Measurements from ENCODE around the gene OR5A1. TPM values are rescaled to one million over a fixed set of nuclear protein-coding genes. Genes with fewer than 3 reads are reported as not detected.
"Not testable (repeated sequence)": the region's sequence is repeated elsewhere in the genome, so short reads cannot be mapped to it uniquely, and the experiment has no call there.

The OR5A1 gene
- not detected in 2 replicates for polyA plus RNA-seq (2014; cell fraction: cytosol; rRNA removed)
- not detected in 2 replicates for polyA plus RNA-seq (2014; cell fraction: nucleus; rRNA removed)

DNA sequence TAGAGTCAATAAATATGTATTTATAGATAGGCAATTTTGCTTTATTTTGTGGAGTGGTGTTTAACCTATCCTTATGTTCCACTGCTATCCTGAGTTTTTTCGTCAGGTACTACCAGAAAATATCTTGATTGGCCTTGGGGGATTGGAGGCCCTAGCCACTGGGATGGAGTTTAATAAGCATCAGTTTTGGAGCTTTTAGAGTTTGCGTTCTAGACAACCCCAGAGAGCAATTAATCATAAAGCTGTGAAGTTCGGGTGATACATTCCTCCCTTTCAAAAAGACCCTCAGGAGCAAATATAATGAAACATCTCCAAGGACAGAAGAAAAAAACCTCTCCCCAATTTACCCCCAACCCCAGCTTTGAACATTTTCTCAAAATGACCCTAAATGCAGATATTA, at the start of gene OR5A1:
Gene OR5A1, plus strand, starts transcription at position 301 of the 400 bp plus-strand sequence. CDS start 6,700 bp downstream, outside the sequence.
- DNase-seq (ENCODE audit: low spot score) = no peak

- no peak for DNase-seq (ENCODE audit: low spot score)
Measured at GRCh38 chr11:59394186-59394585, 42.1 kb upstream of the OR5A1 start.

DNA sequence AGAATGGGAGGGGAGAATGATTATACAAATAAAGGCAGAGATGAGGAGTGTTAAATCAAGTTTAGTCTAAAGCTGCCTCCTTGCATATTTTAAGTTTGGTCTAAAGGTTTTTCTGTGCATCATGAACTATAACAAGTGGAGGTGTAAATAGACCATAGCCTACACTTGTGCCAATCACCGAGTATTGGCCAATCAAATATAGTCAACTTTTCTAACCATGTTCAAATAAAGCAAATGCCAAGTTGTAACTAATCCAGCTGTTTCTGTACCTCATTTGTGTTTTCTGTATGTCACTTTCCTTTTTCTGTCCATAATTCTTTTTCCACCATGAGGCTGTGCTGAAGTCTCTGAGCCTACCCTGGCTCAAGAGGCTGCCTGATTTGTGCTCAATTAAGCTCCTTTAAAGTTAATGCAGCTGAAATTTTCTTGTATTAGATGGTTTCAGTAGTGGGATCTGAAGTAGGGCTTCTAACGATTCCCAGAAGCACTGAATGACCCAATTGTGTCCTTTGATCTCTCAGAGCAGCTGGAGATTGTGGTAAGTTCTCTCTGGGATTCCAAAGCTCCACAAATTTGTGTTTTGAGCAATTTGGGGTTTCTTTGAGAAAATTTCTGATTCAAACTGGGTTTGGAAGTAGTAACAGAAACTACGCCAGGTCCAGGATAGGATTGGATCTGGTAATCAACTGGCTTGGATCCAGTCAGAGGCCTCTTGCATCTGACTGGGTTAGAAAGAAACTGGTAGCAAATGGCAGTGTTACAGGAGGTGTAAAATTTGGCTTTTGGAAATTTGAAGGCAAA, 35.6 kb upstream of the OR5A1 start:
- no peak for DNase-seq (ENCODE audit: low spot score)

- no peak for DNase-seq (ENCODE audit: low spot score)
Measured at GRCh38 chr11:59401262-59401552, 35.1 kb upstream of the OR5A1 start.

- no peak for DNase-seq (ENCODE audit: low spot score)
Measured at GRCh38 chr11:59403546-59403945, 32.7 kb upstream of the OR5A1 start.

GRCh38 chr11:59413646-59414045, 22.6 kb upstream of the OR5A1 start:
- DNase-seq (ENCODE audit: low spot score) = no peak

GRCh38 chr11:59415111-59415510, 21.2 kb upstream of the OR5A1 start:
- no peak for DNase-seq (ENCODE audit: low spot score)

- no peak for DNase-seq (ENCODE audit: low spot score)
Measured at GRCh38 chr11:59416613-59417012, 19.7 kb upstream of the OR5A1 start.

GRCh38 chr11:59417023-59417422, 19.2 kb upstream of the OR5A1 start:
- no peak for DNase-seq (ENCODE audit: low spot score)

- no peak for DNase-seq (ENCODE audit: low spot score)
Measured at GRCh38 chr11:59418156-59418555, 18.1 kb upstream of the OR5A1 start.

GRCh38 chr11:59423835-59424234, 12.4 kb upstream of the OR5A1 start:
- no peak for DNase-seq (ENCODE audit: low spot score)

GRCh38 chr11:59425131-59425530, 11.1 kb upstream of the OR5A1 start:
- no peak for DNase-seq (ENCODE audit: low spot score)

- DNase-seq (ENCODE audit: low spot score) = no peak
Measured at GRCh38 chr11:59426361-59427067, 9.8 kb upstream of the OR5A1 start, which contains the start of gene OR5A2. OR5A2 (minus strand) TSS chr11:59426413; CDS start chr11:59422953, 3,460 bp downstream.

- no peak for DNase-seq (ENCODE audit: low spot score)
Measured at GRCh38 chr11:59427068-59427382, 9.2 kb upstream of the OR5A1 start.

DNA sequence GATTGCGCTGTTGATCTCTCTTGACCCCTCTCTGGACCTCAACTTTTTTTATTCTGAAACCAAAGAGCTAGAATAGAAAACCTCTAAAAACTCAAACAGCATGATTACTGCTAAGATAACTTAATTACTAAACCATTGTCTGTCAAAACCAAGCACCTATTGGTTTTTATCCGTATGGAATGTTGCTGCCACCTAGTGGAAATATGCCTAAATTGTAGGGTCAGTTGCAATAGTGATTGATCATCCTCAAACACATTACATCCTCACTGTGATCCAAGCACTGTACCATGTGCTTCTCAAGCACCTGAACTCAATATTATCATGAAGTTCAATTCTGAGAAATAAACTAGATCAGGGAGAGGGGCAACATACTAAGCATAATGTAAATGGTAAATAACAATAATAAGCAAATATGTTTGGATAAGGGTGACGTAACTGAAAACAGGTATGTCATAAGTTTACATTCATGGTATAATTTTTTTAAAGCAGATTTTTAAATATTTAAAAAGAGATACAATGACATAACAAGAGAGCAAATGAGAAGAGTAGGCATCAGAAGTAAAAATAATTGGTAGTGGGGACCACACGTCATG, 6.2 kb upstream of the OR5A1 start:
- DNase-seq (ENCODE audit: low spot score) = peak; percentile 34

GRCh38 chr11:59437770-59438169, 1.5 kb downstream of the OR5A1 start:
- no peak for DNase-seq (ENCODE audit: low spot score)

- DNase-seq (ENCODE audit: low spot score) = not testable (repeated sequence)
Measured at GRCh38 chr11:59445624-59446023, 9.4 kb downstream of the OR5A1 start.

DNA sequence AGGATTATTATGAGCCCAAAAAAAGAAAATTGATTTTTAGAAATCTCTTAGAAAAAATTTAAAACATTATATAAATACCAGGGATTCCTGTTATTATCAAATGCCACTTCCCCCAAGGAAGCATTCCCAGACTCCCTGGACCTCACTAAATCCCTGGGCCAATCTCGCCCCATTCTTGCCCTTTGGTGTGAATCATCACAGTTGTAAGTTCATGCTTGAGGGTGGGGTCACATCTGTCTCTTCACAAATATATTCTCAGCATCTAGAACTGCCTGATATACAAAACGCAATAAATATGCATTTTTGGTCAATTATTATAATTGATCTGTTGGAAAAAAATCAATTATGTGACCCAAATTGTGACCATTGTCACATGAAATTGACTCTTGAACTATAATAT, 12.2 kb downstream of the OR5A1 start:
- DNase-seq (ENCODE audit: low spot score) = no peak

GRCh38 chr11:59456661-59457060, 20.4 kb downstream of the OR5A1 start, which contains the start of gene OR4D6:
OR4D6 (plus strand) TSS chr11:59456961; CDS start chr11:59456961, 0 bp downstream.
- DNase-seq (ENCODE audit: low spot score) = no peak

DNA sequence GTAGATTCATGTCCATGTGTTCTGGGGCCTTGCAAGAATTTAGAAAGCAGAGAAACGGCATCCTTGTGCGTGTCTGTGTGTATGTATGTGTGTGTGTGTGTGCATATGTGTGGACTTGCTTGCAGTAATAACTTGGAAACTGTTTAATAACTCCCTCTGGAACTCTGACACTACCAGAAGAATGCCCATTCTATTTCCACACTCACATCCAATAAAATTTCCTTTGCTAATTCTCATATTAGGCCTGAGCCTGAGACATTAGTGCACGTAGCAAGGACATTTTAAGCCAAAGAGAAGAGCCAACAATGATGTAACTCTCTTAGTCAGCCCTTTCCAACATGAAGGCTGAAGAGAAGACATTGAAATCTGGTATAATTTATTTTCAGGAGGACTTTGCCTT, 23.6 kb downstream of the OR5A1 start:
- DNase-seq (ENCODE audit: low spot score) = no peak

DNA sequence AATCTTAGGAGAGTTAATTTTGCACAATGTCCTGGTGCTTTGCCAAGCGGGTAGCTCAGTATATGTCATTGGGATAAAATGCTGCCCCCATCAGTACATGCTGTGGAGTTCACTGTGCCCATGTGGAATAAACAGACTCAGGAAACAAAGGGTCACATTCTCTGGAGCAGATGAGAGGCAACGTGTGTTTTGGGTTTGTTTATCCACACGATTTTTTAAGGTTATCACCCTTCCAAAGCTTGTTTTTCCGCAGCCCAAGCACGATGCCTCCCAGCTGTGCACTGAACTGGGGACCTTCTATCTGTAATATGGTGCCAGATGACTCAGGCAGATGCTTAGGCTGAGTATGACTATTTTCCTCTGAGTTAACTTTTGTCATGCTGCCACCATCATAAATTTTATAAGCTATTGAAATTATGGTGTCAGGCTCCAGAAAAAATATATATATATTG, 26.9 kb downstream of the OR5A1 start:
- DNase-seq (ENCODE audit: low spot score) = no peak

DNA sequence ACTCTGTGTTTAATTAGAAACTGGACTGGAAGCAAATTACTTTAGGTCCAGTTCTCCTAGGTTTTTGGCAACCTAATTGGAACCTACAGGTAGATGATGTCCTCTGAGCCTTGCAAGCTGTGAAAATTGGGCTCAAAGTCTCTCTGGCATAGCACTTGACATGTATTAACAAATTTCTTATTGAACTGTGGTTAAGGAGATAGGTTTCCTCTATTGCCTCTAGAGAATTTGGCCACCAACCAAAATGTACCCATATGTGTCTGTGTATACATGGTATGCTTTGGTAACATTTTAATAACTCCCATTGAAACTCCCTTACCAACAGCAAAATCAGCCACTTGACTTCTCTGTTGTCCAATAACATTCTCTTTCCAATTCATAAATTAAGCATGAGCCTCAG, 36.7 kb downstream of the OR5A1 start, which contains the start of gene OR4D10:
Gene OR4D10, plus strand, starts transcription at position 301 of the 400 bp plus-strand sequence. CDS start 4,115 bp downstream, outside the sequence.
- DNase-seq (ENCODE audit: low spot score) = no peak

Data from SK-N-DZ (cell line).